Heart left ventricle (tissue), 13 donors: ENCODE data around the gene TRIM31.

Experiments used
- POLR2A ChIP-seq, 2 donors: fragments of 450-650 bp; IDR thresholded peaks; one replicate each; pipeline ENCODE4 v1.6.1; 2017; ENCODE audit warnings: antibody characterized with exemption in 2 of 2, mild to moderate bottlenecking in 2 of 2, moderate library complexity in 2 of 2
- TF ChIP-seq, protein P1 (sequence below), 12 donors: fragments of 200-600 bp; sonication (generic) in 4 of 12; IDR thresholded peaks; one replicate each; pipeline versions ENCODE4 v1.5.0 to v1.8.0; 2018 to 2022; ENCODE audit warnings: antibody characterized with exemption in 12 of 12, mild to moderate bottlenecking in 5 of 12
- donor health status: ischemic (EF 13 %, LVEDD 7.1; RV severe dilation, severe dysfunction).
- donor health status: DM: no; HTN: yes; CAD: no.
- donor health status: DM: no; HTN: no; CAD: no.
- donor health status: ischemic (EF 25% LVEDD 6.9; RV normal size, moderate dysfunction).
- donor health status: ischemic (EF 25% LVEDD 5.7; RV mildly dilated, moderate dysfunction).
- donor health status: ischemic (EF 35%, LVEDD 5.7; RV mildly dilated, moderate dysfunction).
- donor health status: nonischemic (EF 11% LVEDD 7.7; RV severe dilation, severe dysfunction).
- donor health status: DM: yes; HTN: yes; CAD: no.
- donor health status: PGD.
- donor health status: ischemic (EF 29% LVEDD 5.4; RV normal size, mild dysfunction).
- donor health status: nonischemic (EF 23%, LVEDD 6.1; RV moderate dilation, normal function).

DNA sequence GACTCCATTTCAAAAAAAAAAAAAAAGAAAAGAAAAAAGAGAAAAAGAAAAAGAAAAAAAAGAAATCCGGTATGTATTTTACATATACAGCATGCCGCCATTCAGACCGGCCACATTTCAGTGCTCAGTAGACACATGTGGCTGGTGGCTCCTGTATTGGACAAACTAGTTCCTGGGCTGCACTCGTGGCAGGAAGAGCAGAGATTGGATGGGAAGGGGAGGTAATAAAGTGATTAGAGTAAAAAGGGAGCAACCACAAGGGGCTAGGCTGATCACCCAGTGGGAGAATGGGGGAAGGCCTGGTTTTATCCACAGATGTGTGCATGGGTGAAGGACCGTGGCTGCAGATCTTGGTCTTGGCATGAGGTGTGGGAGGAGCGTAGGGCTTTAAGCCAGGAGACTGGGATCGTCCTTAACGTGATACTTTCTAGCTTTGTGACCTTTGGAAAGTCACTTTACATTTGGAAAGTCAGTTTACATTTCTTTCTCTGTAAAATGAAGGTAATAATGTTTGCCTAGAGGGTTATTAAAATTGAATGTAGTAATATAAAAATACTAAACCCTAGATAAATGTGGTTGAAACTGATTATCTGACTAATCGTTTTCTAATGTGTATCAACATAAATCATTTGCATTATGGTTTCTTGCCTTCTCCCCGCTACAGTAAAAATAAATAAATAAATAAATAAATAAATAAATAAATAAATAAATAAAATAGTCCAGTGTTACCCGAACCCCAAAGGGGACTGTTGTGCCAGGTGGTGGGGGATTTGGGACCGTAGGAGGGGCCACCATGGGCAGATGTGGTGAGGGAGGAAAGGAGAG, 49.6 kb upstream of the TRIM31 start:
- no peak for TF ChIP-seq POLR2A (IDR thresholded peaks at IDR 0.05)
- TF ChIP-seq, protein P1, sequence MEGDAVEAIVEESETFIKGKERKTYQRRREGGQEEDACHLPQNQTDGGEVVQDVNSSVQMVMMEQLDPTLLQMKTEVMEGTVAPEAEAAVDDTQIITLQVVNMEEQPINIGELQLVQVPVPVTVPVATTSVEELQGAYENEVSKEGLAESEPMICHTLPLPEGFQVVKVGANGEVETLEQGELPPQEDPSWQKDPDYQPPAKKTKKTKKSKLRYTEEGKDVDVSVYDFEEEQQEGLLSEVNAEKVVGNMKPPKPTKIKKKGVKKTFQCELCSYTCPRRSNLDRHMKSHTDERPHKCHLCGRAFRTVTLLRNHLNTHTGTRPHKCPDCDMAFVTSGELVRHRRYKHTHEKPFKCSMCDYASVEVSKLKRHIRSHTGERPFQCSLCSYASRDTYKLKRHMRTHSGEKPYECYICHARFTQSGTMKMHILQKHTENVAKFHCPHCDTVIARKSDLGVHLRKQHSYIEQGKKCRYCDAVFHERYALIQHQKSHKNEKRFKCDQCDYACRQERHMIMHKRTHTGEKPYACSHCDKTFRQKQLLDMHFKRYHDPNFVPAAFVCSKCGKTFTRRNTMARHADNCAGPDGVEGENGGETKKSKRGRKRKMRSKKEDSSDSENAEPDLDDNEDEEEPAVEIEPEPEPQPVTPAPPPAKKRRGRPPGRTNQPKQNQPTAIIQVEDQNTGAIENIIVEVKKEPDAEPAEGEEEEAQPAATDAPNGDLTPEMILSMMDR (IDR thresholded peaks at IDR 0.05) = no peak
